Superior temporal gyrus (tissue), 1 donor: ENCODE measurements around the gene FLOT1.
"Not testable (repeated sequence)": the region's sequence is repeated elsewhere in the genome, so short reads cannot be mapped to it uniquely, and the experiment has no call there.

Experiments
- DNase-seq: peaks from one replicate; pipeline ENCODE4 v3.0.0-alpha.2; 2016; ENCODE audit errors: extremely low spot score

The FLOT1 gene

GRCh38 chr6:30747300-30747687 lies 4.8 kb upstream of the FLOT1 start:
- DNase-seq = no peak

DNA sequence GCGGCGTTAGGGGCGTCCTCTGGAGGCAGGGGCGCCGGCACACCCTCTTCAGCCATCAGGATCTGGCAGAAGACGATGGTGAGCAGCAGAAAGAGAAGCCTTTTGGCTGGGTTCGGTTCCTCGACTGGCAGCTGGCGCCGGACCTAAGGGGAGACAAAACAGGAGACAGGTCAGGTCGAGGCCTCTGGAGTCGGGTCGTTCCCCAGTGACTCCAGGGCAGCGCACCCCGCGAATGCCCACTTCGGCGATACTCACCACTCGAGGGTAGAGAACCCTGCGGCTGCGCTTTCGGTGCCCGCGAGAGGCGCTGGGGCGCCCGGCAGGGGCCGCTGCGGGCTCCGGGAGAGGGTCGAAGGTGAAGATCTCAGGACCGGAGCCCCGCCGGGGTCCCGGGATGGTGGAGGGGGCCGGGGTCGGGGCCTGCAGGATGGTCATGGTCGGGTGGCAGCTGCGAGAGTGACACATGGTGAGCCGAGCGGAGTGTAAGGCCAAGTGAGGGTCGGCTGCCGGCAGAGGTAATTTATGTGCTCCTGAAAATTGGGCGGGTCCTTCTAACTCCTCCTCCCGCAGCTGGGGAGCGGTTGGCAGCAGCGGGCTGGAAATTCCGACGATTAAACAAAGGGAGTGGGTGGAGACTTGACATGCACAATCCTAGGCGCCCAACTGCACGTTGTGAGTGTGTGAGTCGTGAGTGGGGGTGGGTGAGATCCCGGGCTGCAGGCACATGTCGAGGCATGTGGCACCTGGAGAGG lies 1.7 kb upstream of the FLOT1 start, which contains the start of gene IER3:
TSS of gene IER3 (minus strand) at position 494 of the 752 bp plus-strand sequence. CDS start at position 465, 29 bp downstream.
- peak; percentile 50 for DNase-seq

- no peak for DNase-seq
Measured at GRCh38 chr6:30743099-30744053, 889 bp upstream of the FLOT1 start.

DNA sequence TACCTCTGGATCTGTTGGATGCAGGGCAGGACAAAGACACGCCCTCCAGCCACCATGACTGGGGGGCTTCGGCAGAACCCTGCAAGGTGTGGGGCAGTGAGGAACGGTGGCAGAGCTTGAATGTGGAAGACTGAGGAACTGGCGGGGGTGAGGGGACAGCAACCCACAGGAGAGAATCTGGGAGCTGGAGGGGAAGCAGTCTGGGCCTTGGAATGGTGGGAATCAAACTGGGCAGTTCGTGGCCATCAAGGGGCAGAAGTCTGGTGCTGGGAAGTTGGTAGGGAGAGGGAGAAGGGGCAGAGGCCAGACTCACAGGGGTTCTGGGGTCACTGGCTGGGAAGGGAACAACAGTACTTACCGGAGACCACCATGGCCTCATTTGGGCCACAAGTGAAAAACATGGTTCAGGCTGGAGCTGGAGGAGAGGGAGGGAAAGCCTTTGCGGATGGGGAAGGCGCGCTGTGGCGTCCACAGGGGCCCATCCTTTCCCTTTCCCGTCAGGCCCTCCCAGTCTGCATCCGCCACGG lies 635 bp downstream of the FLOT1 start:
- no peak for DNase-seq

GRCh38 chr6:30741063-30741779 lies 1.3 kb downstream of the FLOT1 start:
- no peak for DNase-seq

GRCh38 chr6:30740540-30740870 lies 2.0 kb downstream of the FLOT1 start:
- DNase-seq = no peak

- DNase-seq = no peak
Measured at GRCh38 chr6:30738532-30738931, 4.0 kb downstream of the FLOT1 start.

DNA sequence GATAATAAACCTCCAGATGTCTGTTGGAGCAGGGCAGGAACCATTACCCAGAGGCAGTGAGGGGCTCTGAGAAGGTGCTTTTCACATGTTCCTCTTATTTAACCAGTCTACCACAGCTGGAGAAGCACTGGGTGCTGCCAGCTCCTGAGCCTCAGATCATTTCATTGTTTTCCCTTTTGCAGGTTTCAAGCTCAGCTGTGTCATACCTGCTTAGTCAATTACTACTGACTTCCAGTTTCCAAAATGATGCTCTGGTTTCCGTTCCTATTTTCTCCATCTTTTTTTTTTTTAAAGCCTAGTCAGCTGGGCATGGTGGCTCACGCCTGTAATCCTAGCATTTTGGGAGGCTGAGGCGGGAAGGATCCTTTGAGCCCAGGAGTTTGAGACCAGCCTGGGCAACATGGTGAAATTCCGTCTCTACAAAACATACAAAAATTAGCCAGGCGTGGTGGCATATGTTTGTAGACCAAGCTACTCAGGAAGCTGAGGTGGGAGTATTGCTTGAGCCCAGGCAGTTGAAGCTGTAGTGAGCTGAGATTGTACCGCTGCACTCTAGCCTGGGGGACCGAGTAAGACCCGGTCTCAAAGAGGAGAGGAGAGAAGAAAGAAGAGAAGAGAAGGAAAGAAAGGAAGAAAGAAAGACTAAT lies 6.7 kb downstream of the FLOT1 start:
- no peak for DNase-seq

DNA sequence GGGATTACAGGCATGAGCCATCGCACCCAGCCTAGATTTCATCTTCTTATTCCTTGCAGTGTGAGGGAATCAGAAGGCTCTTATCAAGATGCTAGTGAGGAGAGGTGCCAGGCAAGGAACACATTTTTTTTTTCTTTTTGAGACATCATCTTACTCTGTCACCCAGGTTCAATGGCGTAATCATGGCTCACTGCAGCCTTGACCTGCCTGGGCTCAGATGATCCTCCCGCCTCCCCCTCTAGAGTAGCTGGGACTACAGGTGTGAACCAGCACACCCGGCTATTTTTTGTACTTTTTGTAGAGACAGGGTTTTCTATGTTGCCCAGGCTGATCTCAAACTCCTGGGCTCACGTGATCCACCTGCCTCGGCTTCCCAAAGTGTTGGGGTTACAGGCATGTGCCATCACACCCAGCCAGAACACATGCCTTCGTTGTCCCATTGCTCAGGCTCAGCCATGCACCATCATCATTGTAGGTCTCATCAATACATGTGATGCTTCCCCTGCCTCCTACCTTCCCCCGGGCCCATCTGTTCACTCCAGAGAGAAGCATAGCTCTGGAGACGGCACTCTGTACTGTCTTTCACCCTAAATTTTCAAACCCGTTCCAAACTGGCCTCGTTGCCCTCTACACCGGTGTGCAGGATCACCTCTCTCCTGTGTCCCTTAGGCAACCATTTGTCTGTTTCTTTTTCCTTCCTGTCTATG lies 10.1 kb downstream of the FLOT1 start:
- no peak for DNase-seq

- no peak for DNase-seq
Measured at GRCh38 chr6:30730601-30731435, 11.7 kb downstream of the FLOT1 start.

- DNase-seq = no peak
Measured at GRCh38 chr6:30727920-30728553, 14.4 kb downstream of the FLOT1 start.

- DNase-seq = no peak
Measured at GRCh38 chr6:30726506-30727413, 15.7 kb downstream of the FLOT1 start.

DNA sequence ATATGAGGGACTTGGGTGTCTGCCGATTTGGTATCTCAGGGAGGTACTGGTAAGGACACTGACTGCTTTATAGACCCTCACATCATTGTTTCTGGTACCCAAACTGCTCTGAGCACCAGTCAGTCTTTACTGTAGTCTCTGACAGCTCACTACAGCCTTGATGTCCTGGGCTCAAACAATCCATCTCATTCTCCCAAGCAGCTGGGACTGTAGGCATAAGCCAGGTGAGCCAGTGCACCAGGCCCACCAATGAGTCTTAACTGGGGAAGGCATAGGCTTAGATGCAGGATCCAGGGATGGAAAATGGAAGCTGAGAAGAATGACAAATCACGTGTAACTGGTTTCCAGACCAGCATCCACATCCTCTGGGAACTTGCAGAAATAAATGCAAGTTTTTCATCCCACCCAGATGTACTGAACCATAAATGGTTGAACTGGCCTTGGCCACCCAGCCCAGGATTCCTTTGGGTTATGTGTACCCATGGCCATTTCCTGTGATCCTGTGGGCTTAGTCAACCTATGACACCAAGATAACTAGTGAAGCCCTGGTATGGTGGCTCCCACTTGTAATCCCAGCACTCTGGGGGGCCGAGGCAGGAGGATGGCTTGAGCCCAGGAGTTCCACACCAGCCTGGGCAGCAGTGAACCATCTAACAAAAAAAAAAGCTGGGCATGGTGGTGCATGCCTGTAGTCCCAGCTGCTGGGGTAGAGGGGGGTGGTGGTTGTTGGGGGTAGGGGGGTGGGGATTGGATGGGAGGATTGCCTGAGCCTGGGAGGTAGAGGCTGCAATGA lies 16.6 kb downstream of the FLOT1 start:
- no peak for DNase-seq

GRCh38 chr6:30724906-30725667 lies 17.4 kb downstream of the FLOT1 start:
- DNase-seq = no peak

- not testable (repeated sequence) for DNase-seq
Measured at GRCh38 chr6:30723843-30724741, 18.4 kb downstream of the FLOT1 start.
